K562 (cell line): Measurements from ENCODE around the gene EVX1. TPM values are rescaled to one million over a fixed set of nuclear protein-coding genes. Genes with fewer than 3 reads are reported as not detected.
A peak's percentile ranks its signal among the peaks of the same experiment; 100 is the strongest.

Source experiments
- ATAC-seq: fragments of 200-7000 bp; cut with Tn5 transposase; 3 replicates; pipeline ENCODE4 v1.9.1; 2020; ENCODE audit warnings: moderate library complexity
- BruUV-seq: library from RNA; stranded (reverse); fragments of 400-500 nt; replicated peaks from 2 replicates; lab custom pipeline; 2021; lab: Mats Ljungman, UMichigan
- CTCF ChIA-PET: fragments of 300-600 bp; formaldehyde crosslinking; extraction: SDS; loops from one replicate; lab custom pipeline; 2021; ENCODE audit warnings: low intra/inter-chr PET ratio; lab: Yijun Ruan, JAX
- POLR2A ChIA-PET: fragments of 300-600, 350-650 bp; sonication (Branson Sonifier 250); formaldehyde crosslinking; extraction: SDS; loops from one replicate; lab custom pipeline; 2021; ENCODE audit warnings: antibody characterized with exemption, inconsistent platforms; lab: Yijun Ruan, JAX
- DNase-seq, 4 experiments: peaks; one replicate each; pipeline versions ENCODE4 v3.0.0 to v3.0.0-alpha.2; 2011 to 2018; ENCODE audit warnings: low spot score in 3 of 4, mixed read lengths in 3 of 4; ENCODE audit errors: extremely low read depth in 1 of 4
- FAIRE-seq: peaks from 2 replicates; lab custom pipeline; 2011; peaks lifted over from hg19 to GRCh38; lab: Jason Lieb, UNC
- H2AFZ ChIP-seq: 2 replicates; pipeline ENCODE4 v1.6.0; 2011; ENCODE audit warnings: low read depth, low read length, control low read depth, inconsistent platforms
- H3K27ac ChIP-seq: fragments of 200-600 bp; 3 replicates; pipeline ENCODE4 v1.8.0; 2011; ENCODE audit warnings: low read depth, mild to moderate bottlenecking, control low read depth, inconsistent platforms, low read length, moderate library complexity, mixed read lengths; ENCODE audit errors: extremely low read depth
- H3K27me3 ChIP-seq, 2 experiments: fragments of 300-600 bp in 1 of 2; 2 replicates in 1 of 2; 3 replicates in 1 of 2; pipeline versions ENCODE4 v1.6.0 to v1.8.0; 2011; ENCODE audit warnings: inconsistent platforms in 2 of 2, low read length in 2 of 2, mild to moderate bottlenecking in 1 of 2, mixed read lengths in 1 of 2, moderate library complexity in 1 of 2; ENCODE audit not compliant: control insufficient read depth in 2 of 2, insufficient read depth in 2 of 2
- H3K36me3 ChIP-seq: fragments of 300-600 bp; 3 replicates; pipeline ENCODE4 v1.8.0; 2011; ENCODE audit warnings: mild to moderate bottlenecking, low read length, inconsistent platforms; ENCODE audit not compliant: control insufficient read depth, insufficient read depth
- H3K4me1 ChIP-seq, 2 experiments: fragments of 200-600 bp in 1 of 2; replicated peaks in 1 of 2; 2 replicates in 1 of 2; 3 replicates in 1 of 2; pipeline versions ENCODE4 v1.5.1 to v1.8.0; 2011; ENCODE audit warnings: inconsistent platforms in 2 of 2, low read length in 2 of 2, mild to moderate bottlenecking in 1 of 2, mixed read lengths in 1 of 2, moderate library complexity in 1 of 2; ENCODE audit not compliant: control insufficient read depth in 2 of 2, insufficient read depth in 2 of 2
- H3K4me2 ChIP-seq: 2 replicates; pipeline ENCODE4 v1.6.1; 2011; ENCODE audit warnings: low read length, control low read depth, inconsistent platforms, mixed read lengths; ENCODE audit not compliant: insufficient read depth
- H3K4me3 ChIP-seq: fragments of 200-600 bp; sonication (generic), shearing (Covaris generic); 2 replicates; pipeline ENCODE4 v1.5.1; 2016; ENCODE audit warnings: control low read depth, inconsistent platforms
- H3K79me2 ChIP-seq: fragments of 200-600 bp; 3 replicates; pipeline ENCODE4 v1.8.0; 2011; ENCODE audit warnings: low read length, inconsistent platforms; ENCODE audit not compliant: control insufficient read depth, insufficient read depth
- H3K9ac ChIP-seq, 2 experiments: 2 replicates each; pipeline versions ENCODE4 v1.6.0 to v1.6.1; 2011; ENCODE audit warnings: low read depth in 2 of 2, low read length in 2 of 2, control low read depth in 1 of 2, inconsistent platforms in 1 of 2, mild to moderate bottlenecking in 1 of 2, mixed read lengths in 1 of 2; ENCODE audit not compliant: insufficient read depth in 1 of 2
- H3K9me1 ChIP-seq: one replicate; pipeline ENCODE4 v1.6.0; 2011; ENCODE audit warnings: inconsistent platforms, mild to moderate bottlenecking, low read length, moderate library complexity; ENCODE audit not compliant: control insufficient read depth, insufficient read depth
- H3K9me3 ChIP-seq: replicated peaks from 2 replicates; pipeline ENCODE4 v1.5.1; 2011; ENCODE audit warnings: low read depth, low read length, inconsistent platforms; ENCODE audit not compliant: control insufficient read depth, insufficient read depth
- H4K20me1 ChIP-seq: replicated peaks from 2 replicates; pipeline ENCODE4 v1.6.1; 2011; ENCODE audit warnings: low read length, inconsistent platforms, mixed read lengths; ENCODE audit not compliant: control insufficient read depth, insufficient read depth
- BMI1 ChIP-seq: fragments of 150-350 bp; IDR thresholded peaks from 2 replicates; pipeline ENCODE4 v1.6.1; 2014; ENCODE audit warnings: low read length
- BRF1 ChIP-seq: IDR thresholded peaks from 3 replicates; pipeline ENCODE4 v1.6.1; 2011; ENCODE audit warnings: borderline replicate concordance, mild to moderate bottlenecking; ENCODE audit not compliant: insufficient read length; ENCODE audit errors: extremely low read depth
- CBX8 ChIP-seq: fragments of 200-600 bp; sonication (generic); IDR thresholded peaks from 2 replicates; pipeline ENCODE4 v1.6.1; 2012; ENCODE audit warnings: borderline replicate concordance, mixed run types, low read depth, mild to moderate bottlenecking, moderate library complexity, mixed read lengths, low read length, control low read depth, inconsistent platforms; ENCODE audit not compliant: poor library complexity, severe bottlenecking; ENCODE audit errors: extremely low read depth
- GATA2 ChIP-seq: sonication (generic); formaldehyde crosslinking; IDR thresholded peaks from 2 replicates; pipeline ENCODE4 v1.4.0; 2020; ENCODE audit warnings: mild to moderate bottlenecking, missing genetic modification reagents
- MAFG ChIP-seq: fragments of 450-650 bp; conservative IDR thresholded peaks from 2 replicates; pipeline ENCODE4 v1.6.1; 2016; ENCODE audit warnings: missing genetic modification characterization, missing compliant biosample characterization
- PHB2 ChIP-seq: fragments of 450-650 bp; IDR thresholded peaks from 2 replicates; pipeline ENCODE4 v1.6.1; 2017; ENCODE audit warnings: low read depth
- RNF2 ChIP-seq: sonication (generic); IDR thresholded peaks from 2 replicates; pipeline ENCODE4 v1.6.1; 2016
- TARDBP ChIP-seq: fragments of 450-650 bp; IDR thresholded peaks from 2 replicates; pipeline ENCODE4 v1.6.1; 2016
- U2AF1 ChIP-seq: fragments of 200-400 bp; formaldehyde crosslinking; optimal IDR thresholded peaks from 2 replicates; pipeline ENCODE3; 2017; ENCODE audit warnings: mild to moderate bottlenecking, low read depth, low read length, moderate library complexity
- ZFP36 ChIP-seq: fragments of 150-350 bp; IDR thresholded peaks from 2 replicates; pipeline ENCODE4 v1.6.1; 2018; ENCODE audit warnings: low read length, low read depth; ENCODE audit not compliant: partially characterized antibody
- ZNF133 ChIP-seq: fragments of 250-450 bp; sonication (Bioruptor Pico); IDR thresholded peaks from 2 replicates; pipeline ENCODE4 v1.4.0; 2020; ENCODE audit warnings: mild to moderate bottlenecking
- ZNF668 ChIP-seq: fragments of 250-450 bp; sonication (Bioruptor Pico); IDR thresholded peaks from 2 replicates; pipeline ENCODE4 v1.8.0; 2022; ENCODE audit warnings: mild to moderate bottlenecking, inconsistent platforms
- ZNF76 ChIP-seq: fragments of 250-450 bp; sonication (Bioruptor Pico); IDR thresholded peaks from 2 replicates; pipeline ENCODE4 v1.4.0; 2020; ENCODE audit warnings: mild to moderate bottlenecking, moderate library complexity, borderline replicate concordance
- WGBS: fragments of 100-300 bp; shearing (Covaris generic); methylation state at CpG from one replicate; pipeline ENCODE4 v1.1.6; 2016; ENCODE audit warnings: low coverage, mixed read lengths; ENCODE audit not compliant: insufficient coverage; ENCODE audit errors: missing lambda C conversion rate; 5-methylcytosine and 5-hydroxymethylcytosine counted together
- in situ Hi-C: fragments of 300-500 bp; cut with MboI; formaldehyde crosslinking; loops from 4 replicates; pipeline ENCODE4 v1.15.0; 2018; ENCODE audit warnings: inconsistent platforms, mixed read lengths
- intact Hi-C: fragments of 100-400 bp; cut with micrococcal nuclease; formaldehyde crosslinking; loops from 2 replicates; pipeline ENCODE4 v1.14.2; 2022
- polyA plus RNA-seq, 8 experiments: library from polyadenylated mRNA; depleted of rRNA in 4 of 8; stranded (reverse) in 5 of 8; unstranded in 3 of 8; fragments of >200 nt; fragmentation: Nextera tagmentation in 2 of 8; fragmentation: Illumina TruSeq in 1 of 8; extraction: Ambion mirVana in 2 of 8; extraction: Trizol in 1 of 8; gene quantifications; 2 replicates each; pipeline versions ENCODE4 v1.2.1 to v1.2.3, GENCODE V29; 2011 to 2014; ENCODE audit warnings: inconsistent platforms in 1 of 8, missing spikeins in 1 of 8
- total RNA-seq, 7 experiments: library from RNA; depleted of rRNA in 6 of 7; stranded (reverse); fragments of >200 nt in 6 of 7; fragmentation: Illumina TruSeq in 2 of 7; extraction: Trizol in 2 of 7; gene quantifications; 2 replicates each; pipeline versions ENCODE4 v1.2.1 to v1.2.3, GENCODE V29; 2011 to 2021; ENCODE audit warnings: low replicate concordance in 1 of 7
- TF ChIP-seq, protein P1 (sequence below): fragments of 250-450 bp; sonication (Bioruptor Pico); IDR thresholded peaks from 2 replicates; pipeline ENCODE4 v1.9.0; 2021; ENCODE audit warnings: mild to moderate bottlenecking
- TF ChIP-seq, protein P2 (sequence below): fragments of 200-800 bp; sonication (Bioruptor generic); IDR thresholded peaks from 2 replicates; pipeline ENCODE4 v1.6.1; 2017; ENCODE audit warnings: missing genetic modification characterization, missing compliant biosample characterization

The EVX1 gene
- total and polyA plus RNA-seq, 9 of the 15 experiments (the other 6 are each of a cell fraction or from before 2014, with no cell fraction given): not detected

DNA sequence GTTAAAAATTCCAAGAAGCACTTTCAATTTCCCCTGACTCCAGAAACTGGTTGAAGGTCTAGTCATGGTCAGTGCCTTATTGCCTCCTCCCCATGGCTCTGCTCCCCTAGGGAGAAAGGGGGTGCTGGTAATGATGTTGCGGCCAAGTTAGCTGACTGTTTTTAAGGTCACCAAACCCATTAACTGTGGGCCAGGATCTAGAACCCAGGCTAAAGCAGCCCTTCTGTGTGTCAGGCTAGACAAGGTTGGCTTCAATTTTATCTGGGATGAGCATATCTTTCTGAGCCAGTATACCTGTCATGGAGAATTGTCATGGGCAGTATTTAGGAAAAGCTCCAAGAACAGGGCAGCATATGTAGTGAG is 31.5 kb upstream of the EVX1 start:
- Histone ChIP-seq H3K4me2 (no peak overlapping the region), H3K27me3 (peaks cover 39 to 69% of the 10 kb centered on the region in 2 experiments), H3K79me2 (no peaks in the 10 kb centered on the region), H2AFZ (no peak overlapping the region), H3K9me1 (no peaks in the 10 kb centered on the region), H3K4me1 (peaks cover 0 to 15% of the 10 kb centered on the region in 2 experiments; a peak in 1 of 5 replicates), H3K36me3 (no peaks in the 10 kb centered on the region), H3K27ac (no peak overlapping the region), H3K9ac (no peak overlapping the region), H3K9me3 (no peaks in the 10 kb centered on the region), H3K4me3 (no peak overlapping the region), H4K20me1 (peaks cover 4% of the 10 kb centered on the region; the same call in 1 of the 2 replicates)
- no TSS peak for BruUV-seq
- ATAC-seq (no peak), FAIRE-seq (no peak), DNase-seq (no peak)
- WGBS: 86% methylated on average over 1 of the region's 1 CpG
- no peak for TF ChIP-seq GATA2 (CRISPR knock-in tag)
- in situ Hi-C loops (no loop called here), intact Hi-C loops (loop anchor here (2.0 to 5.0 kb wide), 2 partner anchors 366 to 452 kb away; partner anchors contain the start of gene HIBADH)
- ChIA-PET CTCF (interaction anchor here (0.6 kb wide), 1 partner anchor 13 kb away, joined by 3 read pairs; no protein-coding TSS in a partner anchor), POLR2A (no interaction called here)

DNA sequence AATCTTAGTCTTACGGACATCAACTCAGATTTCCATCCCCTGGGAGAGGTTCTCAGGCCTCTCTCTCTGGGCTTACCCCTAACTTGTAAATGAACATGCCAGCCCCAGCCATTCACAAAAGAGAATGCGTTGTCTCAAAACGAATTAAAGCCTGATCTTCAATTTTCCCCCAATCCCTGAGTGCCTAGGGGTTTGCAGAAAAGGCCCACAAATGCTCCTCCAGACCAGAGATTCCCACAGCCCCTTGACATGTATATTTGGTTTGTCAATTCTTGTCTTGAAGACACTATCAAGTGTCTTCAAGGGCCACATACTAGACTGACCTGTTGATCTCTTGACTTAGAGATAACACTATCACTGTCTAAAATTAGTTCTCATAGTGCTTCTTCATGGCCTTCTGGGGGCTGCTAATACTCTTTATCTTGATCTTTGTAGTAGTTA is 30.8 kb upstream of the EVX1 start:
- ChIA-PET POLR2A (interaction anchor here (0.6 kb wide), 1 partner anchor 176 kb away, joined by 4 read pairs; no protein-coding TSS in a partner anchor), CTCF (no interaction called here)
- no peak overlapping the region for H2AFZ ChIP-seq
- H3K79me2 ChIP-seq: no peaks in the 10 kb centered on the region
- no TSS peak for BruUV-seq
- no peaks in the 10 kb centered on the region for H3K36me3 ChIP-seq
- no peaks in the 10 kb centered on the region for H3K9me3 ChIP-seq
- in situ Hi-C loops: no loop called here
- intact Hi-C loops: loop anchor here (2.0 to 5.0 kb wide), 2 partner anchors 366 to 451 kb away; partner anchors contain the start of gene HIBADH
- H4K20me1 ChIP-seq: peaks cover 4% of the 10 kb centered on the region; the same call in 1 of the 2 replicates
- H3K9ac ChIP-seq: no peak overlapping the region
- peaks cover 0 to 15% of the 10 kb centered on the region in 2 experiments; a peak in 1 of 5 replicates for H3K4me1 ChIP-seq
- WGBS: 0% methylated on average over 3 of the region's 3 CpGs
- ATAC-seq (no peak), DNase-seq (no peak), FAIRE-seq (no peak)
- H3K4me2 ChIP-seq: no peak overlapping the region
- H3K9me1 ChIP-seq: no peaks in the 10 kb centered on the region
- H3K27ac ChIP-seq: no peak overlapping the region
- peaks cover 37 to 74% of the 10 kb centered on the region in 2 experiments for H3K27me3 ChIP-seq
- H3K4me3 ChIP-seq: no peak overlapping the region
- TF ChIP-seq U2AF1 (no peak), PHB2 (no peak), ZNF133 (CRISPR knock-in tag) (no peak), MAFG (tag) (no peak), ZFP36 (peak; percentile 85), ZNF668 (no peak), TARDBP (no peak), CBX8 (peak; percentile 100), ZNF76 (CRISPR knock-in tag) (no peak), RNF2 (peak; percentile 96), BMI1 (peak; percentile 89), BRF1 (no peak)
- TF ChIP-seq, protein P1, sequence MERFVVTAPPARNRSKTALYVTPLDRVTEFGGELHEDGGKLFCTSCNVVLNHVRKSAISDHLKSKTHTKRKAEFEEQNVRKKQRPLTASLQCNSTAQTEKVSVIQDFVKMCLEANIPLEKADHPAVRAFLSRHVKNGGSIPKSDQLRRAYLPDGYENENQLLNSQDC (CRISPR knock-in tag): no peak
- TF ChIP-seq, protein P2, sequence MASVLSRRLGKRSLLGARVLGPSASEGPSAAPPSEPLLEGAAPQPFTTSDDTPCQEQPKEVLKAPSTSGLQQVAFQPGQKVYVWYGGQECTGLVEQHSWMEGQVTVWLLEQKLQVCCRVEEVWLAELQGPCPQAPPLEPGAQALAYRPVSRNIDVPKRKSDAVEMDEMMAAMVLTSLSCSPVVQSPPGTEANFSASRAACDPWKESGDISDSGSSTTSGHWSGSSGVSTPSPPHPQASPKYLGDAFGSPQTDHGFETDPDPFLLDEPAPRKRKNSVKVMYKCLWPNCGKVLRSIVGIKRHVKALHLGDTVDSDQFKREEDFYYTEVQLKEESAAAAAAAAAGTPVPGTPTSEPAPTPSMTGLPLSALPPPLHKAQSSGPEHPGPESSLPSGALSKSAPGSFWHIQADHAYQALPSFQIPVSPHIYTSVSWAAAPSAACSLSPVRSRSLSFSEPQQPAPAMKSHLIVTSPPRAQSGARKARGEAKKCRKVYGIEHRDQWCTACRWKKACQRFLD: no peak
